Right lobe of liver (tissue), 6 donors: ENCODE measurements around the gene PPM1L. TPM values are rescaled to one million over a fixed set of nuclear protein-coding genes. Genes with fewer than 3 reads are reported as not detected.

Experiments used
- ATAC-seq, 4 donors: fragments of 200-7000 bp; cut with Tn5 transposase; one replicate each; pipeline ENCODE4 v1.9.1; 2020; ENCODE audit warnings: mild to moderate bottlenecking in 4 of 4, moderate library complexity in 4 of 4
- DNase-seq, 3 donors: peaks; one replicate each; pipeline ENCODE4 v3.0.0-alpha.2; 2020
- H3K27ac ChIP-seq, 3 donors: fragments of 200-600 bp; one replicate each; pipeline ENCODE4 v1.8.0; 2022
- H3K27me3 ChIP-seq, 2 donors: fragments of 200-600 bp; one replicate each; pipeline ENCODE4 v1.8.0; 2022
- H3K36me3 ChIP-seq, 4 donors: fragments of 200-600 bp; sonication (generic) in 1 of 4; one replicate each; pipeline versions ENCODE4 v1.5.1 to v1.8.0; 2017 to 2022; ENCODE audit warnings: control low read depth in 1 of 4
- H3K4me1 ChIP-seq, 4 donors: fragments of 200-600 bp; sonication (generic) in 1 of 4; one replicate each; pipeline versions ENCODE4 v1.5.1 to v1.8.0; 2017 to 2022; ENCODE audit warnings: control low read depth in 1 of 4
- H3K4me3 ChIP-seq, 3 donors: fragments of 200-600 bp; one replicate each; pipeline ENCODE4 v1.8.0; 2022
- H3K9me3 ChIP-seq, 4 donors: fragments of 200-600 bp; sonication (generic) in 1 of 4; one replicate each; pipeline versions ENCODE4 v1.5.1 to v1.8.0; 2017 to 2022; ENCODE audit warnings: control low read depth in 1 of 4
- POLR2A ChIP-seq: fragments of 450-650 bp; IDR thresholded peaks from one replicate; pipeline ENCODE4 v1.6.1; 2017; ENCODE audit warnings: antibody characterized with exemption, mild to moderate bottlenecking
- WGBS: methylation state at CpG from one replicate; pipeline ENCODE4 v1.1.6; 2018; ENCODE audit warnings: low coverage, low lambda C conversion rate; ENCODE audit not compliant: insufficient coverage; ENCODE audit errors: missing lambda C conversion rate; 5-methylcytosine and 5-hydroxymethylcytosine counted together
- intact Hi-C, 2 donors: fragments of 100-400 bp; cut with DNase I; formaldehyde crosslinking; loops; one replicate each; pipeline versions ENCODE4 v1.11.2 to v1.14.1; 2022
- total RNA-seq, 6 experiments: library from RNA; depleted of rRNA in 2 of 6; stranded (reverse); fragments of >200 nt in 2 of 6; fragmentation: NEBNext Ultra II Directional in 3 of 6; extraction: Animal tissue kit (Norgen Biotek cat#: 25700) in 3 of 6; gene quantifications; one replicate each; pipeline versions ENCODE4 v1.1.0 to v1.2.4, GENCODE V29; 2016 to 2023
- TF ChIP-seq, protein P1 (sequence below), 4 donors: fragments of 200-600 bp in 3 of 4; fragments of 450-650 bp in 1 of 4; IDR thresholded peaks; one replicate each; pipeline versions ENCODE4 v1.5.1 to v1.8.0; 2016 to 2022; ENCODE audit warnings: antibody characterized with exemption in 4 of 4, mild to moderate bottlenecking in 2 of 4
- donor health status: DM: no; HTN: yes; CAD: no.
- donor health status: DM: no; HTN: no; CAD: no.
- donor health status: DM: no; HTN: no; CAD: no.
- donor health status: DM: no; HTN: yes; CAD: no.
- donor health status: DM: no; HTN: yes; CAD: no.

PPM1L gene
- total RNA-seq, 6 experiments from 2014 or later, result 6.9 to 25.4 (median 14.7) TPM

DNA sequence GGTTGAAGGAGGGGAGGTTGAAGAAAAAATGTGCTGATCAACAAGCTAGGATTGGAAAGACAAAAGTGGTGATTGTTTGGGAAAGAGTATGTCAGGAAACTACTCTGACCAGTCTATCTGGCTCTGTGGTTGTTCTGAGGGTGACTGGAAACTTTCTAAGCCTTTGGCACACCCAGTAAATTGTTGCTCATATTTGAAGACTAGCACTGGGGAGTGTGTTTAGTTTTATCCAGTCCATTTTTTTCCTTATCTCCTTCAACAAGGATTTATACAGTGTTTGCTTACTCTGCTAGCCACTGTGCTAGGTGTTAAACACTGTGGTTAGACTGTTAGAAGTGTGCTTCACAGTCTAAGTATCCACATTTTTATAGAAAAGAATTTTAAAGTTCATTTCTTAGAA lies 28.8 kb downstream of the PPM1L start:
- no peak for DNase-seq

DNA sequence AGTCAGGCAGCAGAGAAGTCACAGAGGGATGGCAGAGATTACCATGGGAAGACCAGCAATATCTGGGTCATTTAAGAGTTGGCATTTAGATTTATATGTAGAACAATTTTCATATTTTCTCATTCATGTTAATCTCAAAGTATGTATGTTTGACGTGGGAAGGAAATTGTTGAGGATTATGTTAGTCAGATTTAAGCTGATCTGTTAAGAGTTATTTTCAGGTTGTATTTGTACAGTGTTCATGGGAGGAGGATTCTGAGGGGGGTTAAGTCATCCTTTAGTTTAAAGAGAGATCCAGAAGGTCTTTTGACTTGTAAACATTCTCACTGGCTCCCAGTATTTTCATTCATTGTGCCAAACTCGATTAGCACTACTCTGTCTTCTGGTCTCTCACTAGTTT lies 34.7 kb downstream of the PPM1L start:
- no peak for TF ChIP-seq POLR2A
- TF ChIP-seq, protein P1, sequence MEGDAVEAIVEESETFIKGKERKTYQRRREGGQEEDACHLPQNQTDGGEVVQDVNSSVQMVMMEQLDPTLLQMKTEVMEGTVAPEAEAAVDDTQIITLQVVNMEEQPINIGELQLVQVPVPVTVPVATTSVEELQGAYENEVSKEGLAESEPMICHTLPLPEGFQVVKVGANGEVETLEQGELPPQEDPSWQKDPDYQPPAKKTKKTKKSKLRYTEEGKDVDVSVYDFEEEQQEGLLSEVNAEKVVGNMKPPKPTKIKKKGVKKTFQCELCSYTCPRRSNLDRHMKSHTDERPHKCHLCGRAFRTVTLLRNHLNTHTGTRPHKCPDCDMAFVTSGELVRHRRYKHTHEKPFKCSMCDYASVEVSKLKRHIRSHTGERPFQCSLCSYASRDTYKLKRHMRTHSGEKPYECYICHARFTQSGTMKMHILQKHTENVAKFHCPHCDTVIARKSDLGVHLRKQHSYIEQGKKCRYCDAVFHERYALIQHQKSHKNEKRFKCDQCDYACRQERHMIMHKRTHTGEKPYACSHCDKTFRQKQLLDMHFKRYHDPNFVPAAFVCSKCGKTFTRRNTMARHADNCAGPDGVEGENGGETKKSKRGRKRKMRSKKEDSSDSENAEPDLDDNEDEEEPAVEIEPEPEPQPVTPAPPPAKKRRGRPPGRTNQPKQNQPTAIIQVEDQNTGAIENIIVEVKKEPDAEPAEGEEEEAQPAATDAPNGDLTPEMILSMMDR (IDR thresholded peaks at IDR 0.05), result no peak
- 55% methylated on average over 2 of the region's 2 CpGs for WGBS
- Histone ChIP-seq H3K36me3 (no peaks in the 10 kb centered on the region), H3K4me3 (no peak overlapping the region), H3K27ac (no peak overlapping the region), H3K4me1 (peaks cover 0 to under 1% (median 0%) of the 10 kb centered on the region in 4 donors), H3K9me3 (no peaks in the 10 kb centered on the region), H3K27me3 (no peaks in the 10 kb centered on the region)
- DNase-seq (no peak), ATAC-seq (no peak)
- intact Hi-C loops, result no loop called here

More for the DNA sequence above, 28.8 kb downstream of the PPM1L start:
- no peaks in the 10 kb centered on the region for H3K4me1 ChIP-seq
- no peaks in the 10 kb centered on the region for H3K9me3 ChIP-seq
- TF ChIP-seq POLR2A, result no peak
- TF ChIP-seq, protein P1 (IDR thresholded peaks at IDR 0.05), result no peak
- H3K27me3 ChIP-seq, result no peaks in the 10 kb centered on the region
- ATAC-seq, result peak in 2 of 4 donors; percentile 16 to 24
- intact Hi-C loops, result no loop called here
- no peak overlapping the region for H3K27ac ChIP-seq
- no peak overlapping the region for H3K4me3 ChIP-seq
- no peaks in the 10 kb centered on the region for H3K36me3 ChIP-seq

DNA sequence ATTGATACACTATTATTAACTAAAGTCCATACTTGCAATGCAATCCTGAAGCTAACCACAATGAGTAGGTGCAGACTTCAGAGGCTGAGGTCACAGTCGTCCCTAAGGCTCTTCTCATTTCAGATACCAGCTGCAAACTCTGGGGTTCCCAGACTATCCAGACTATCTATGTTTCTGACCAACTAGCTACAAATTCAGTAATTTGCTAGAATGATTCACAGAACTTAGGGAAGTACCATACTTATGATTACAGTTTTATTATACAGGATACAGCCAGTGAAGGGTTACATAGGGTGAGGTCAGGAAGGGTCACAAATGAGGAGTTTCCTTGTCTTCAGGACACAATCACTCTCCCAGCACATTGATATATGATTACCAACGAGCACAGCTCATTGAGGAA lies 36.5 kb downstream of the PPM1L start:
- WGBS, result 58% methylated on average over 2 of the region's 2 CpGs
- Histone ChIP-seq H3K27me3 (no peaks in the 10 kb centered on the region), H3K27ac (no peak overlapping the region), H3K4me1 (peaks cover 0 to 16% (median 5%) of the 10 kb centered on the region in 4 donors), H3K9me3 (no peaks in the 10 kb centered on the region), H3K36me3 (no peaks in the 10 kb centered on the region), H3K4me3 (no peak overlapping the region)
- TF ChIP-seq POLR2A, result no peak
- TF ChIP-seq, protein P1 (IDR thresholded peaks at IDR 0.05), result no peak
- DNase-seq (no peak), ATAC-seq (no peak)
- intact Hi-C loops, result no loop called here

DNA sequence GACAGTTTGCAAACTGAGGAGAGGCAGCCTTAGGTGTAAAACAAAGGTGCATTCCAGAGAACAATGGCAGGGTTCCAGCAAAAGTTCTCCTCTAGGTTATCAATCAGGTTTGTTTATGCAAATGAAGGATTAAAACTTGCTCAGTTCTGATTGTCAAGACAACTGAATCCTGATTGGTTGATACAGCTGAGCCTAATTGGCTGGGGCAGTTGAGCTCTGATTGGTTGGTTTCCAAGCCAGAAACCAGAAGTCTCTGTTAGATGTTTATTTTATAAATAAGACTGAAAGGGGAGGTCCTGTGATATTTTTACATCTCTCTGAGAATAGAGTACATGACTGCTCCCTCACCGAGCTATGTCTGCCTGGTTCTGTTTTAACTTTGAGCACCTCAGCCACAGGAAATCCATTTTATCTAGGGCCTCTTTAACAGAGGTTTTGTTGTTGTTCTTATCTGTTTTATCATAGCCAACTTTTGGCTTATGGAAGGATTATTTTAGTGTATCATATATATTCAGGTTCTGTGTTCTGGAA lies 37.8 kb downstream of the PPM1L start:
- Histone ChIP-seq H3K36me3 (no peaks in the 10 kb centered on the region), H3K4me3 (no peak overlapping the region), H3K27ac (no peak overlapping the region), H3K27me3 (no peaks in the 10 kb centered on the region), H3K9me3 (no peaks in the 10 kb centered on the region), H3K4me1 (peaks cover 0 to 20% (median 7%) of the 10 kb centered on the region in 4 donors)
- WGBS, result 73% methylated on average over 1 of the region's 1 CpG
- ATAC-seq, result no peak
- TF ChIP-seq, protein P1 (IDR thresholded peaks at IDR 0.05), result no peak
- TF ChIP-seq POLR2A, result no peak
- intact Hi-C loops, result no loop called here
- no peak for DNase-seq
